Measurements from ENCODE around the gene LRCOL1. TPM values are rescaled to one million over a fixed set of nuclear protein-coding genes. Genes with fewer than 3 reads are reported as not detected.

LRCOL1 gene
- total and polyA plus RNA-seq, 10 of the 15 experiments (the other 5 are each of a cell fraction or from before 2014, with no cell fraction given): not detected

DNA sequence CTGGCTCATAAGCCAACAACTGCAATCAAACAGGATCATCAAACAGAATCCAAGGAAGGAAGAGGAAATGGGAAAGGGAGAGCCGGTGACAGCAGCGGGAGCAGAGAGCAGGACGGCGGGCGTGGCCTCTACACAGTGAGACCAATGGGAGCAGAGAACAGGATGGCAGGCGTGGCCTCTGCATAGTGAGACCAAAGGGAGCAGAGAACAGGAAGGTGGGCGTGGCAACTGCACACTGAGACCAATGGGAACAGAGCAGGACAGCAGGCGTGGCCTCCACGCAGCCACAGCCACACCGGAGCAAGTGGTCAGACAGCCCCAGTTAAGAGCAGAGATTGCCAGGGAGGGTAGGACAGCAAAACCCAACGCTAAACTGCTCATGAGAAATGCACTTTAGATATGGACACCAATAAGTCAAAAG is 16.4 kb downstream of the LRCOL1 start:
- peak; percentile 97 for ATAC-seq
- CTCF ChIA-PET: no interaction called here
- Histone ChIP-seq H3K36me3 (ENCODE audit: control insufficient read depth in 2 of 2, insufficient read depth in 2 of 2, low read length in 1 of 2) (no peaks in the 10 kb centered on the region), H3K4me1 (ENCODE audit: control insufficient read depth, insufficient read depth, low read length) (no peaks in the 10 kb centered on the region), H2AFZ (ENCODE audit: control insufficient read depth, low read depth, low read length) (no peak overlapping the region), H3K27ac (ENCODE audit: control insufficient read depth, insufficient read depth) (no peak overlapping the region), H3K4me2 (ENCODE audit: control insufficient read depth, insufficient read depth) (no peak overlapping the region), H3K9ac (ENCODE audit: control insufficient read depth, insufficient read depth, low read length) (no peak overlapping the region), H3K9me3 (replicated peaks; ENCODE audit: control insufficient read depth, insufficient read depth, low read length) (no peaks in the 10 kb centered on the region), H3K27me3 (replicated peaks in 1 of 2; ENCODE audit: control insufficient read depth in 2 of 2, insufficient read depth in 2 of 2, low read length in 1 of 2) (no peaks in the 10 kb centered on the region), H4K20me1 (ENCODE audit: control insufficient read depth, insufficient read depth) (no peaks in the 10 kb centered on the region), H3K4me3 (no peak overlapping the region), H3K79me2 (ENCODE audit: control insufficient read depth, insufficient read depth, low read length) (no peaks in the 10 kb centered on the region)
- FAIRE-seq: peak; percentile 47
- intact Hi-C loops (cut with micrococcal nuclease; ENCODE audit: unreplicated experiment) (no loop called here), in situ Hi-C loops (cut with MboI) (no loop called here)
- BruUV-seq (replicated peaks): no TSS peak
- POLR2A ChIA-PET: no interaction called here
- RAD21 ChIA-PET (ENCODE audit: unreplicated experiment): no interaction called here
- TF ChIP-seq RAD21 (IDR thresholded peaks at IDR 0.05; ENCODE audit: insufficient read depth, low read depth, low read length) (no peak), HDGF (IDR thresholded peaks at IDR 0.05) (no peak), ZSCAN29 (IDR thresholded peaks at IDR 0.05) (no peak), BCLAF1 (IDR thresholded peaks at IDR 0.05) (no peak), MXI1 (IDR thresholded peaks at IDR 0.05; ENCODE audit: low read depth, low read length) (no peak)
- no peak for DNase-seq (ENCODE audit: low read depth, low spot score)
- WGBS (ENCODE audit: insufficient coverage, insufficient replicate concordance, low lambda C conversion rate, missing lambda C conversion rate): 24% methylated on average over 11 of the region's 11 CpGs
- SMC1A ChIA-PET (ENCODE audit: uncharacterized antibody, unreplicated experiment): no interaction called here

DNA sequence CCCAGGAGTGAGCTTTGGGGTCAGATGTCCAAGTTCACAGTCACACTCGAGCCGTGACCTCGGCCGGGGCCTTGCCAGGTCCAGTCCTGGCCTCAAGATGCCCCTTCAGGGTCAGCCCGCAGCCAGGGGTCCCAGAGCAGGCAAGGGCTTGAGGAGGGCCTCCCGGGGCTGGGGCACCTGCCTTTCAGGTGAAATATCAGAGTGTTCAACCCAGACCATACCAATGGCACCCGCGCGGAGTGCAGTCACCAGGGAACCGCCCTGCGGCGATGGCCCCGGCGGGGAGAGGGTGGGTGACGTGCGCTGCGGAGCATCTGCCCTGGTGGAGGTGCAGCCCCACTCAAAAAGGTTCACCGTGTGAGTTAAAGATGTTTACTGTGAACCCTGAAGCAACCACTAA is 16.9 kb downstream of the LRCOL1 start:
- Histone ChIP-seq H3K9ac (ENCODE audit: control insufficient read depth, insufficient read depth, low read length) (no peak overlapping the region), H3K4me3 (no peak overlapping the region), H4K20me1 (ENCODE audit: control insufficient read depth, insufficient read depth) (no peaks in the 10 kb centered on the region), H3K27ac (ENCODE audit: control insufficient read depth, insufficient read depth) (no peak overlapping the region), H3K79me2 (ENCODE audit: control insufficient read depth, insufficient read depth, low read length) (no peaks in the 10 kb centered on the region), H3K4me1 (ENCODE audit: control insufficient read depth, insufficient read depth, low read length) (no peaks in the 10 kb centered on the region), H3K27me3 (replicated peaks in 1 of 2; ENCODE audit: control insufficient read depth in 2 of 2, insufficient read depth in 2 of 2, low read length in 1 of 2) (no peaks in the 10 kb centered on the region), H3K4me2 (ENCODE audit: control insufficient read depth, insufficient read depth) (no peak overlapping the region), H2AFZ (ENCODE audit: control insufficient read depth, low read depth, low read length) (no peak overlapping the region), H3K9me3 (replicated peaks; ENCODE audit: control insufficient read depth, insufficient read depth, low read length) (no peaks in the 10 kb centered on the region), H3K36me3 (ENCODE audit: control insufficient read depth in 2 of 2, insufficient read depth in 2 of 2, low read length in 1 of 2) (no peaks in the 10 kb centered on the region)
- ChIA-PET SMC1A (ENCODE audit: uncharacterized antibody, unreplicated experiment) (no interaction called here), CTCF (no interaction called here), POLR2A (no interaction called here), RAD21 (ENCODE audit: unreplicated experiment) (no interaction called here)
- no peak for FAIRE-seq
- in situ Hi-C loops (cut with MboI) (no loop called here), intact Hi-C loops (cut with micrococcal nuclease; ENCODE audit: unreplicated experiment) (no loop called here)
- DNase-seq (ENCODE audit: low read depth, low spot score): no peak
- no peak for ATAC-seq
- WGBS (ENCODE audit: insufficient coverage, insufficient replicate concordance, low lambda C conversion rate, missing lambda C conversion rate): 74% methylated on average over 18 of the region's 18 CpGs
- no TSS peak for BruUV-seq (replicated peaks)
- TF ChIP-seq ETV6 (conservative IDR thresholded peaks at IDR 0.05 in 1 of 2, IDR thresholded peaks at IDR 0.05 in 1 of 2; ENCODE audit: borderline replicate concordance in 1 of 2, low read depth in 1 of 2): no peak
- no peak for TF ChIP-seq GABPA (IDR thresholded peaks at IDR 0.05; ENCODE audit: low read depth)
- TF ChIP-seq PML (IDR thresholded peaks at IDR 0.05; ENCODE audit: low read length): no peak
- no peak for TF ChIP-seq CBX5 (IDR thresholded peaks at IDR 0.05; ENCODE audit: low read depth)
- no peak for TF ChIP-seq ZNF217 (IDR thresholded peaks at IDR 0.05)
- TF ChIP-seq SIX5 (IDR thresholded peaks at IDR 0.05; ENCODE audit: low read depth, low read length, severe bottlenecking): no peak
- TF ChIP-seq, protein P1, sequence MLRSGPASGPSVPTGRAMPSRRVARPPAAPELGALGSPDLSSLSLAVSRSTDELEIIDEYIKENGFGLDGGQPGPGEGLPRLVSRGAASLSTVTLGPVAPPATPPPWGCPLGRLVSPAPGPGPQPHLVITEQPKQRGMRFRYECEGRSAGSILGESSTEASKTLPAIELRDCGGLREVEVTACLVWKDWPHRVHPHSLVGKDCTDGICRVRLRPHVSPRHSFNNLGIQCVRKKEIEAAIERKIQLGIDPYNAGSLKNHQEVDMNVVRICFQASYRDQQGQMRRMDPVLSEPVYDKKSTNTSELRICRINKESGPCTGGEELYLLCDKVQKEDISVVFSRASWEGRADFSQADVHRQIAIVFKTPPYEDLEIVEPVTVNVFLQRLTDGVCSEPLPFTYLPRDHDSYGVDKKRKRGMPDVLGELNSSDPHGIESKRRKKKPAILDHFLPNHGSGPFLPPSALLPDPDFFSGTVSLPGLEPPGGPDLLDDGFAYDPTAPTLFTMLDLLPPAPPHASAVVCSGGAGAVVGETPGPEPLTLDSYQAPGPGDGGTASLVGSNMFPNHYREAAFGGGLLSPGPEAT (IDR thresholded peaks at IDR 0.05; ENCODE audit: low read depth): no peak
- TF ChIP-seq POLR2A (IDR thresholded peaks at IDR 0.05; ENCODE audit: low read depth, low read length): no peak
- TF ChIP-seq ZNF207 (IDR thresholded peaks at IDR 0.05; ENCODE audit: borderline replicate concordance): no peak
- TF ChIP-seq SREBF2 (IDR thresholded peaks at IDR 0.05; ENCODE audit: low read length): no peak
- TF ChIP-seq JUND (IDR thresholded peaks at IDR 0.05; ENCODE audit: low read depth, low read length): no peak
- TF ChIP-seq NRF1 (conservative IDR thresholded peaks at IDR 0.05; ENCODE audit: low read depth, low read length): no peak
- no peak for TF ChIP-seq HDGF (IDR thresholded peaks at IDR 0.05)
